ENCODE results near the gene ZIC4.

Gene ZIC4

DNA sequence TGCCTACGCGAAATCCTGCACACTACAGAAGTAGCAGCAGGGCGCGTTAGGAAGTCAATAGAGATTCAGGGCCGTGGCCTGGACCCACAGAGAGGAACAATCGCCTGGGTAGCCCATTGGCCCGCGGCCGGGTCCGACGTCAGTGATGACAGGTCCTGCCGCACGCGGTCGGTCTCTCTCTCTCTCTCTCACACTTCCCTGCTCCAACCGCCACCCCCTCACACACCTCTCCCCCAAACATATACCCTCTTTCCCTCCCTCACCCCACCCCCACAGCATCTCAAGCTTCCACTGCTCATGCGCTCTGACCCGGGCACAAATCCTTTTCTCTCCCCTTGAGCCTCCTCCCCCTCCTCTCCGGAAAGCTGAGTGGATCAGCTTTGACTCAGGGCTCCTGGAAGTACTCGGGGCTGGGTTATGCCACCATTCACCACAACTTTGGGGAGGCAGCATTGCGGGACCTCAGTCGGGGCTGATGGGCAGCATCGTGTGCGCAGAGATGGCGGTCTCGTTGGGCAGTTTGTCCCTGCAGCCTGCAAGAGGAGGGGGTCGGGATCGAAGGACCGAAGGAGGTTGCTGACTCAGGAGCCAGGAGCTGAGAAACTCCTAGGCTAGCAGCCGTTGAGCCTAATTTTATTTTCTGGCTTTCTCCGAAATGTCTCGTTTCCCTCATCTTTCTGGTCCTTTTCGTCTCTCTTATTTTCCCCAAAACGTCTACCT is 9.0 kb downstream of the ZIC4 start:
- Histone ChIP-seq H3K9me3 (peaks cover 5% of the 10 kb centered on the region), H3K36me3 (no peaks in the 10 kb centered on the region), H3K27ac (no peak overlapping the region), H3K4me3 (ENCODE audit: low read depth in 1 of 2, low read length in 1 of 2) (no peak overlapping the region), H3K4me1 (ENCODE audit: control insufficient read depth in 1 of 2, insufficient read depth in 1 of 2, low read depth in 1 of 2, low read length in 1 of 2) (no peaks in the 10 kb centered on the region), H3K27me3 (peaks cover 100% of the 10 kb centered on the region)
- TF ChIP-seq, protein P1, sequence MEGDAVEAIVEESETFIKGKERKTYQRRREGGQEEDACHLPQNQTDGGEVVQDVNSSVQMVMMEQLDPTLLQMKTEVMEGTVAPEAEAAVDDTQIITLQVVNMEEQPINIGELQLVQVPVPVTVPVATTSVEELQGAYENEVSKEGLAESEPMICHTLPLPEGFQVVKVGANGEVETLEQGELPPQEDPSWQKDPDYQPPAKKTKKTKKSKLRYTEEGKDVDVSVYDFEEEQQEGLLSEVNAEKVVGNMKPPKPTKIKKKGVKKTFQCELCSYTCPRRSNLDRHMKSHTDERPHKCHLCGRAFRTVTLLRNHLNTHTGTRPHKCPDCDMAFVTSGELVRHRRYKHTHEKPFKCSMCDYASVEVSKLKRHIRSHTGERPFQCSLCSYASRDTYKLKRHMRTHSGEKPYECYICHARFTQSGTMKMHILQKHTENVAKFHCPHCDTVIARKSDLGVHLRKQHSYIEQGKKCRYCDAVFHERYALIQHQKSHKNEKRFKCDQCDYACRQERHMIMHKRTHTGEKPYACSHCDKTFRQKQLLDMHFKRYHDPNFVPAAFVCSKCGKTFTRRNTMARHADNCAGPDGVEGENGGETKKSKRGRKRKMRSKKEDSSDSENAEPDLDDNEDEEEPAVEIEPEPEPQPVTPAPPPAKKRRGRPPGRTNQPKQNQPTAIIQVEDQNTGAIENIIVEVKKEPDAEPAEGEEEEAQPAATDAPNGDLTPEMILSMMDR (IDR thresholded peaks at IDR 0.05) = no peak

DNA sequence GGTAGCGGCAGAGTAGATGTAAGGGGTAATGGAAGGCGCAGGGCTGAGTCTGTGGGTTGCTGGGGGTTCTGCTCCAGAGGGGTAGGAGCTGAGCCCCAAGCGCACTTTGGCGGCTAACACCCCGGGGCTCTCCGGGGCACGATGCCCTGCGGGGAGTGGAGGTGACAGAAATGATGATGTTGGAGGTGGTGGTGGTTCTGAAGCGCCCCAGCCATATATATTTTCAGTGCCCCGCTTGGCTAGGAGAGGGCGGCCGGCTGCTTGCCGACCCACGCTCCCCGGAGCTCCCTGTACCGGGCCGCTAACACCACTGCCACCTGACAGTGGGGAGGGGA is 9.7 kb downstream of the ZIC4 start:
- H3K4me3 ChIP-seq (ENCODE audit: low read depth in 1 of 2, low read length in 1 of 2) = no peak overlapping the region
- no peaks in the 10 kb centered on the region for H3K4me1 ChIP-seq (ENCODE audit: control insufficient read depth in 1 of 2, insufficient read depth in 1 of 2, low read depth in 1 of 2, low read length in 1 of 2)
- H3K27ac ChIP-seq = no peak overlapping the region
- TF ChIP-seq, protein P1 (IDR thresholded peaks at IDR 0.05) = no peak
- no peaks in the 10 kb centered on the region for H3K36me3 ChIP-seq
- peaks cover 100% of the 10 kb centered on the region for H3K27me3 ChIP-seq
- H3K9me3 ChIP-seq = peaks cover 10% of the 10 kb centered on the region

DNA sequence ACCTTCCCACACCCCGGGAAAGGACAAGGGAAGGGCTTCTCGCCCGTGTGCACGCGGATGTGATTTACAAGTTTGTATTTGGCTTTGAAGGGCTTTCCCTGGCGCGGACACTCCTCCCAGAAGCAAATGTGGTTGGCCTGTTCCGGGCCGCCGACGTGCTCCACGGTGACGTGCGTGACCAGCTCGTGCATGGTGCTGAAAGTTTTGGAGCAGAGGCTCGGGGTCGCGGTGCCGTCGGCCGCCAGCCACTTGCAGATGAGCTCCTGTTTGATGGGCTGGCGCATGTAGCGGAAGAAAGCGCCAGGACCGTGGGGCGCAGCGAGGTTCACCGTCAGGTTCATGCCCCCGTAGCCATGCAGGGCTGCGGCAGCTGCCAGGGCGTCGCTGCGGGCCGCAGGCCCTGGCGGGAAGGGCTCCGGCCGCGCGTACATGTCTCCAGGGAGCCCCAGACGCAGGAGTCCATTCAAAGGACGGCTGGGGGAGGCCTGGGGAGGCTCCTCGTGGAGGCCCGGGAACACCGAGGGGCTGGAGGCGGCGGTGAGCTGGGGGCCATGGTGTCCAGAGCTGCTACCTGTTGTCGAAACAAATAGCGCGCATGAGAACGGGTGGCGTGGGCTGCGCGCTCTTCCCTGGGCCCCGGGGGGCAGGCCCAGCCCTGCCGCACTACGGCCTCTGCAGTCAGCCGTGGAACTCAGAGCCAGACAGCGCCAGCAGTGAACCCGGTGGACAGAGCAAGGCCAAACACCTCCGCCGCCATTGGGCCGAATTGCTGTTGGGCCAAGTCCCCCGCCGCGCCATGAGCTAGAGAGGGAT is 10.2 kb downstream of the ZIC4 start:
- Histone ChIP-seq H3K9me3 (peaks cover 10% of the 10 kb centered on the region), H3K27me3 (peaks cover 100% of the 10 kb centered on the region), H3K36me3 (no peaks in the 10 kb centered on the region), H3K4me3 (ENCODE audit: low read depth in 1 of 2, low read length in 1 of 2) (no peak overlapping the region), H3K4me1 (ENCODE audit: control insufficient read depth in 1 of 2, insufficient read depth in 1 of 2, low read depth in 1 of 2, low read length in 1 of 2) (no peaks in the 10 kb centered on the region), H3K27ac (no peak overlapping the region)
- TF ChIP-seq, protein P1 (IDR thresholded peaks at IDR 0.05) = no peak

DNA sequence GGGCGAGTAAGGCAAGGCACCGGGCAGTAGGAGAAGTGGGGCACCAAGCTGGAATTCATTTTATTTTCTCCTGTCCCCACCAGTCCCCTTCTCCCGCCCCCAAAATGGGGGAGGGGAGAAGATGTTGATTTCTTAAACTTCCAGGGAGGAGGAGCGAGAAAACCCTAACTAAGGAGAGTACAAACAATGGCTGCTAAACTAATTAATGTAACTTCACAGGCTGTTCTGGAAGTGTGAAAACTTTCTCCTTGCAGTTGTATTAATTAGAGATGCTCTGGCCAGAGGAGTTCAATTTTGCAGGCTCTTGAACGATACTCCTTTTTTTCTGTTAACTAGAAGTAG is 11.5 kb downstream of the ZIC4 start:
- H3K4me3 ChIP-seq (ENCODE audit: low read depth in 1 of 2, low read length in 1 of 2) = no peak overlapping the region

DNA sequence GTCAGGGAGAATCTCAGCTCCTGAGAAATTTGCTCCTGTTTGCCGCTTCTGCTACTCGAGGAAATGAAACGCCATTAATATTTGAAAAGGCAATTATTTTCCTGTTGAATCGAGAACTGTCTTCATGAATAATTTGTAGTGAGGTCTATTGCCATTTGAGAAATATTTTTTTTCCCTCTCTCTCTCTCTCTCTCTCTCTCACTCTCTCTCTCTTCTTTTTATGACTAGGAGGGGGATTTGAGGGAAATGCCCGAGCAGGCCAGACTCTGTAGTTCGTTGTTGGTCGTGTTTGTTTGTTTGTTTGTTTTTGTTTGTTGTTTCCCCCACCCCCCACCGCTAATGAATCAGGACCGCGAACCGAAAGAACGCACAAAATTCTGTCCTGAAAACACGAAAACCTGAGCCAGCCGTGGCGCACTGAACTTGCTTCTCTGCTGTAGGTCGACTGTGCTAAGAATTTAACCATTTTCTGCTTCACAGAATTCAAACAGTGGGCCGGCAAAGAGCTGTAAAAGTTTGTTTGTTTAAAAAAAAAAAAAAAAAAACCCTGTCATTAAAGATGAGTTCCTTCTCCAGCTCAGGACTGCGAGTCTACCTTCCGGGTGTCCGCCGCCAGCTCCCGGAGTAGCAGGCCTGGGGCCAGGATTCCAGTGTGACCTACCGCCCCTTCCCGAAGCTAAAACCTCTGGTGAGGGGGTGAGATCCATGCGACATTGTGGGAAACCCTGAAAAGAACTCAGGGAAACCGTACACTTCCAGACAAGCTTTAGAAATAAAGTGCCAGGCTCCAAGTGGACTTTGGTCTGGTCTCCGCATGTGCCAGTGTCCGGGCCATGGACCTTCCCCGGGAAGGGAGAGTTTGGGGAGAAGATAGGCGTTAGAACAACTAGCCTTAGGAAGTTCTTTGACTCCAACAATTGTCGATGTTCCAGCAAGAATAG is 12.1 kb downstream of the ZIC4 start:
- Histone ChIP-seq H3K27me3 (peaks cover 100% of the 10 kb centered on the region), H3K27ac (no peak overlapping the region), H3K36me3 (no peaks in the 10 kb centered on the region), H3K4me3 (ENCODE audit: low read depth in 1 of 2, low read length in 1 of 2) (no peak overlapping the region), H3K4me1 (ENCODE audit: control insufficient read depth in 1 of 2, insufficient read depth in 1 of 2, low read depth in 1 of 2, low read length in 1 of 2) (no peaks in the 10 kb centered on the region), H3K9me3 (peaks cover 19% of the 10 kb centered on the region)
- TF ChIP-seq, protein P1 (IDR thresholded peaks at IDR 0.05) = no peak

More for the DNA sequence above, 11.5 kb downstream of the ZIC4 start:
- H3K36me3 ChIP-seq = no peaks in the 10 kb centered on the region
- H3K27ac ChIP-seq = no peak overlapping the region
- H3K9me3 ChIP-seq = peaks cover 19% of the 10 kb centered on the region
- H3K27me3 ChIP-seq = peaks cover 100% of the 10 kb centered on the region
- no peaks in the 10 kb centered on the region for H3K4me1 ChIP-seq (ENCODE audit: control insufficient read depth in 1 of 2, insufficient read depth in 1 of 2, low read depth in 1 of 2, low read length in 1 of 2)
- TF ChIP-seq, protein P1 (IDR thresholded peaks at IDR 0.05) = no peak
